ENCODE data around the gene SHISA8.

DNA sequence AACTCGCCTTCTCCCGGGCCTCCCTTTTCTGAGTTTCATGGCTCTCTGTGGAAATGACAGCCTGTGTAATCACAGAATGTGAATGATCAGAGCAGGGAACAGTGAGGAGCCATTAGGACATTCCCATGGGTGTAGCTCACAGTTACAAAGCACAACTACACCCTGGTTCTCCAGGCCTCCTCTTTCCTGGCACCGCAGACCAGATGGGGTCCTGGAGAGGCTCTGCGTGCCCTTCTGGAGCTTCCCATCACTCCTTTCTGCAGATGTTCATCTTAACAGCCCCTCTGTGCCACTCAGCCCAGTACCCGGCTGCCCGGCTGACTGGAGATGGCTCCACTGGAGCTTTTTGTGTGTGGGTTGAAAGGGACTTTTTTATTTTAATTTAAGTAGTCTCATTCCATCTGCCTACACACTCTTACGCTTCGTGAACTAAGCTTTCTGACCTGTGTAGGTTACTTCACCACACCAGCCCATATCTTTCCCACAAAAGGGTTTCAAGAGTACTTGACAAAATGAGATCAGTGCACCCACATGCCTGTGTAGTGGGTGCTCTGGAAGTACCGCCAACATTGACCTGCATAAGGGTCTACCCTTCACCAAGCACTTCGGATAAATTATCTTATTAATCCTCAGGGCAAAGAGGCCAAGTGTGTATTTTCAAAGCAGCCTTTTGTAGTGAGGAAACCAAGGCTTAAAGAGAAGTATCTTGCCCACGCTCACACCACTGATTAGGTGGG, 52.2 kb downstream of the SHISA8 start:
- no peak for TF ChIP-seq ZNF274 (IDR thresholded peaks at IDR 0.05; ENCODE audit: low read depth, low read length)
- no peak for TF ChIP-seq YY1 (IDR thresholded peaks at IDR 0.05; ENCODE audit: insufficient read depth, insufficient read length)
